GM15510 (cell line): ENCODE results near the gene MARCHF10.

ENCODE experiments used
- POLR2A ChIP-seq: IDR thresholded peaks from 3 replicates; pipeline ENCODE4 v1.6.1; 2011; ENCODE audit warnings: borderline replicate concordance; ENCODE audit not compliant: insufficient read length; ENCODE audit errors: extremely low read depth

The MARCHF10 gene

GRCh38 chr17:62678214-62678919, 129.7 kb downstream of the MARCHF10 start:
- no peak for TF ChIP-seq POLR2A

GRCh38 chr17:62676952-62677596, 131.0 kb downstream of the MARCHF10 start:
- TF ChIP-seq POLR2A = no peak

GRCh38 chr17:62676231-62676943, 131.7 kb downstream of the MARCHF10 start:
- no peak for TF ChIP-seq POLR2A

- TF ChIP-seq POLR2A = no peak
These were observed 132.4 kb downstream of the MARCHF10 start for GRCh38 chr17:62675701-62676100.

- TF ChIP-seq POLR2A = no peak
These were observed 132.9 kb downstream of the MARCHF10 start for GRCh38 chr17:62675260-62675659.

GRCh38 chr17:62674841-62675240, 133.3 kb downstream of the MARCHF10 start:
- no peak for TF ChIP-seq POLR2A

- no peak for TF ChIP-seq POLR2A
These were observed 133.8 kb downstream of the MARCHF10 start for GRCh38 chr17:62674363-62674739.

- TF ChIP-seq POLR2A = no peak
These were observed 134.3 kb downstream of the MARCHF10 start for GRCh38 chr17:62673614-62674362.

- TF ChIP-seq POLR2A = no peak
These were observed 135.2 kb downstream of the MARCHF10 start for GRCh38 chr17:62672957-62673356.

- TF ChIP-seq POLR2A = no peak
These were observed 136.6 kb downstream of the MARCHF10 start for GRCh38 chr17:62671553-62671952.

GRCh38 chr17:62670202-62670821, 137.8 kb downstream of the MARCHF10 start:
- TF ChIP-seq POLR2A = no peak

GRCh38 chr17:62668091-62668804, 139.9 kb downstream of the MARCHF10 start:
- no peak for TF ChIP-seq POLR2A

GRCh38 chr17:62666801-62667591, 141.1 kb downstream of the MARCHF10 start:
- TF ChIP-seq POLR2A = no peak
